ENCODE measurements around the gene BABAM2. TPM values are rescaled to one million over a fixed set of nuclear protein-coding genes. Genes with fewer than 3 reads are reported as not detected.

Gene BABAM2
- total RNA-seq, 1 donor = 28.5 TPM

- no peak for DNase-seq (ENCODE audit: low read depth)
- TF ChIP-seq, protein P1, sequence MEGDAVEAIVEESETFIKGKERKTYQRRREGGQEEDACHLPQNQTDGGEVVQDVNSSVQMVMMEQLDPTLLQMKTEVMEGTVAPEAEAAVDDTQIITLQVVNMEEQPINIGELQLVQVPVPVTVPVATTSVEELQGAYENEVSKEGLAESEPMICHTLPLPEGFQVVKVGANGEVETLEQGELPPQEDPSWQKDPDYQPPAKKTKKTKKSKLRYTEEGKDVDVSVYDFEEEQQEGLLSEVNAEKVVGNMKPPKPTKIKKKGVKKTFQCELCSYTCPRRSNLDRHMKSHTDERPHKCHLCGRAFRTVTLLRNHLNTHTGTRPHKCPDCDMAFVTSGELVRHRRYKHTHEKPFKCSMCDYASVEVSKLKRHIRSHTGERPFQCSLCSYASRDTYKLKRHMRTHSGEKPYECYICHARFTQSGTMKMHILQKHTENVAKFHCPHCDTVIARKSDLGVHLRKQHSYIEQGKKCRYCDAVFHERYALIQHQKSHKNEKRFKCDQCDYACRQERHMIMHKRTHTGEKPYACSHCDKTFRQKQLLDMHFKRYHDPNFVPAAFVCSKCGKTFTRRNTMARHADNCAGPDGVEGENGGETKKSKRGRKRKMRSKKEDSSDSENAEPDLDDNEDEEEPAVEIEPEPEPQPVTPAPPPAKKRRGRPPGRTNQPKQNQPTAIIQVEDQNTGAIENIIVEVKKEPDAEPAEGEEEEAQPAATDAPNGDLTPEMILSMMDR (IDR thresholded peaks at IDR 0.05; ENCODE audit: insufficient read depth, low read depth, low read length) = no peak
- H3K4me3 ChIP-seq (ENCODE audit: low read depth, low read length) = no peak overlapping the region
Observed at GRCh38 chr2:27886322-27886721, 4.2 kb upstream of the BABAM2 start.

- no peak overlapping the region for H3K4me3 ChIP-seq (ENCODE audit: low read depth, low read length)
- TF ChIP-seq, protein P1 (IDR thresholded peaks at IDR 0.05; ENCODE audit: insufficient read depth, low read depth, low read length) = no peak
- DNase-seq (ENCODE audit: low read depth) = no peak
Observed at GRCh38 chr2:27887111-27887510, 3.4 kb upstream of the BABAM2 start.

DNA sequence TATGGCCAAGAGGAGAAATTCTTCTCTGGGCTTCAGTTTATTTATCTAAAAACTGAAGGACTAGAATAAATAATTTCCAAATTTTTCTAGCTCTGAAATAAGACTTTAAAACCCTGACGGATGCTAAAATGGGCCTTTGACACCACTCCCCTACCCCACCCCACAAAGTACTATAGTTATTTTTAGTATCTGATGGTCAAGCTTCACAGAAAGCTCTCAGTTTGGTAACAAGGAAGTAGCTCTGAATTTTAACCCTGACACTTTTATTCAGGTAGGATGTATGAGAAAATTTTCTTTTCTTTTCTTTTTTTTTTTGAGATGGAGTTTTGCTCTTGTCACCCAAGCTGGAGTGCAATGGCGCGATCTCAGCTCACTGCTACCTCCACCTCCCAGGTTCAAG, 2.7 kb upstream of the BABAM2 start:
- H3K4me3 ChIP-seq (ENCODE audit: low read depth, low read length) = no peak overlapping the region
- no peak for DNase-seq (ENCODE audit: low read depth)
- TF ChIP-seq, protein P1 (IDR thresholded peaks at IDR 0.05; ENCODE audit: insufficient read depth, low read depth, low read length) = no peak

- H3K4me3 ChIP-seq (ENCODE audit: low read depth, low read length) = no peak overlapping the region
- TF ChIP-seq, protein P1 (IDR thresholded peaks at IDR 0.05; ENCODE audit: insufficient read depth, low read depth, low read length) = no peak
- DNase-seq (ENCODE audit: low read depth) = peak; percentile 45
Observed at GRCh38 chr2:27888790-27889189, 1.7 kb upstream of the BABAM2 start.

- no peak for DNase-seq (ENCODE audit: low read depth)
- TF ChIP-seq, protein P1 (IDR thresholded peaks at IDR 0.05; ENCODE audit: insufficient read depth, low read depth, low read length) = no peak
- peak overlapping the region; percentile 83 for H3K4me3 ChIP-seq (ENCODE audit: low read depth, low read length)
Observed at GRCh38 chr2:27889774-27890145, 769 bp upstream of the BABAM2 start.

GRCh38 chr2:27890924-27891672, 569 bp downstream of the BABAM2 start:
- peak; percentile 83 for DNase-seq (ENCODE audit: low read depth)
- TF ChIP-seq, protein P1 (IDR thresholded peaks at IDR 0.05; ENCODE audit: insufficient read depth, low read depth, low read length) = no peak
- H3K4me3 ChIP-seq (ENCODE audit: low read depth, low read length) = peak overlapping the region; percentile 83

- DNase-seq (ENCODE audit: low read depth) = no peak
- peak overlapping the region; percentile 83 for H3K4me3 ChIP-seq (ENCODE audit: low read depth, low read length)
- TF ChIP-seq, protein P1 (IDR thresholded peaks at IDR 0.05; ENCODE audit: insufficient read depth, low read depth, low read length) = no peak
Observed at GRCh38 chr2:27891673-27892105, 1.2 kb downstream of the BABAM2 start.
